8988T (cell line): ENCODE data around the gene ZNF175.

Experiments
- DNase-seq: peaks from one replicate; pipeline ENCODE4 v3.0.0; 2011

Gene ZNF175

DNA sequence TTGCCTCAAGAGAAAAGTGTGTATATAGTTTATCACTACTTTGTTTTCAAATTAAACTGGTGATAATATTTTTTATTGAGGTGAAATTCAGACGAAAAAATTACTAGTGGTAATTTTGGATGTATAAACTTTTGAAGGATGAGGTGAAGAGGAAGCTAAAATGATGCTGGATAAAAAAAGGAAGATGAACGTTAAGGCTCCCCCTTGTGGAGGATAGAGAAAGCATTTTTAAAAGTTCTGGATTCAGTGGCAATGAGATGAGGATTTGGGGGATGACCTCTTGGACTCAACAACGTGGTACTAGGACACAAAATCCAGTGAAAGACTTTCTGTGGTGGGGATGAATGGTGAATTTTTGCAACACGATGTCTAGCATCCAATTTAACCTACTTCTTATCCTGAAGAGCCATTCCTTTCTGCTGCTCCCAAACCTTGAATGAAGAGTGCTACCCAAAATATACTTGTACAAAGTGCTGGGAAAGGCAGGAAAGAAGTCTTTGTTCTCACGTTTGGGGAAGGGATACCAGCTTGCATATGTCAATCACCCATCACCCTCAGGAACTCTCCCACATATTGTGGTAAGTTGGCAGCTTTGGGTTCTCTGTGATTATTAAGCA, 66.4 kb downstream of the ZNF175 start:
- no peak for DNase-seq

DNA sequence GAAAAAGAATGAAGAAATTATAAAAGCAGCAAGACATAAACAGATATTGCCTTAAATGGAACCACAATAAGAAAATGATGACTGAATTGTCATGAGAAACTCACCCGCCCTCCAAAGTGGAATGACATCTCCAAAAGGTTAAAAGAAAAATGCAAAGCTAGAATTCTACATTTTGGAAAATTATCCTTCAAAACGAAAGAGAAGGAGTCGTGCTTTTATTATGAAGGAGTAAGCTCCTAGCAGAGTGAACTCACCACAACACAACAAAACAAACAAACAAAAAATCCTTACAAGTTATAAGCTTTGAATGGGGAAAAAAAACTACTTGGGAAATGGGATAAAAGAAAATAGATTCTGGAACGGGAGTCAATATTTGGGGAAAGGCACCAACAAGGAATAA, 68.8 kb downstream of the ZNF175 start:
- DNase-seq = no peak

DNA sequence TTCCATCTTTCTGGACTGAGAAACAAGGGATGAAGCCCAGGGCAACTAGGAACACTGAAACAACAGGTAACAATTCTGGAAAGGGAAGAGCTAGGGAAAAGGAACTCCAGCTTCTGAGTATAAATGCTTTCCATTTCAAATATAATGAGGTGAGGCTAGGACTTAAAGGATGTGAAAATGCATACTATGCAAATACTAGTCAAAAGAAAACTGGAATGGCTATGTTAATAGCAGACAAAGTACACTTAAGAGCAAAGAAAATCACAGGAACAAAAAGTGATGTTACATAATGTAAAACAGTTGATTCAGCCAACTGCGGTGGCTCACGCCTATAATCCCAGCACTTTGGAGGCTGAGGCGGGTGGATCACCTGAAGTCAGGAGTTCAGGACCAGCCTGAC, 69.3 kb downstream of the ZNF175 start:
- no peak for DNase-seq

DNA sequence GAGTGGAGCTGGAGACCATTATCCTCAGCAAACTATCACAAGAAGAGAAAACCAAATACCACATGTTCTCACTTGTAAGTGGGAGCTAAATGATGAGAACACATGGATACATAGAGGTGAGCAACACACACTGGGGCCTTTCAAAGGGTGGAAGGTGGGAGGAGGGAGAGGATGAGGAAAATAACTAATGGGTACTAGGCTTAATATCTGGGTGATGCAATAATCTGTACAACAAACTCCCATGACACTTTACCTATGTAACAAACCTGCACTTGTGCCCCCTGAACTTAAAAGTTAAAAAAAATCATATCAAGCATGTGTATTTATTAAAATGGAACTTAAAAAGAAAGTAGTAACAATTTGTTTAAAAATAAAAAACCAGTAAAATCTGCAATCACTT, 70.6 kb downstream of the ZNF175 start:
- DNase-seq = no peak
